ENCODE data around the gene TOP1.

Gene TOP1

DNA sequence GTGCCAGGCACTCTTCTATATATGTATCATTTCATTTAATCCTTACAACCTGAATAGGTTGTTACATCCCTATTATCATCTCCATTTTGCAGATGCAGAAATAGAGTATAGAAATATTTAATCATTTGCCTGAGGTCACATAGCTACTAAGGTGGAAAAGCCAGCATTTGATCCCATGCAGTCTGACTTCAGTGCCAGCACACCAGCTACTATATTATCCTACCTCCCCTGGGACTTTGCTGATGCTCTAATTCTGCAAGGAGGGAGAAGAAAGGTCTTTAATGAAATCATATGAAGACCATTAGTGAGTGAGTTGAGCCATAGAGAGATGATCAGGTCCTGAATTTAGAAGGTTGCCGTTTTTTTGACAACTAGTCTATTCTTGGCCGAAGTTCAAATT lies 53.7 kb downstream of the TOP1 start:
- no peak for DNase-seq (ENCODE audit: low read depth)
- H3K4me3 ChIP-seq (ENCODE audit: control insufficient read depth, low read depth, low read length), result no peak overlapping the region
- TF ChIP-seq, protein P1, sequence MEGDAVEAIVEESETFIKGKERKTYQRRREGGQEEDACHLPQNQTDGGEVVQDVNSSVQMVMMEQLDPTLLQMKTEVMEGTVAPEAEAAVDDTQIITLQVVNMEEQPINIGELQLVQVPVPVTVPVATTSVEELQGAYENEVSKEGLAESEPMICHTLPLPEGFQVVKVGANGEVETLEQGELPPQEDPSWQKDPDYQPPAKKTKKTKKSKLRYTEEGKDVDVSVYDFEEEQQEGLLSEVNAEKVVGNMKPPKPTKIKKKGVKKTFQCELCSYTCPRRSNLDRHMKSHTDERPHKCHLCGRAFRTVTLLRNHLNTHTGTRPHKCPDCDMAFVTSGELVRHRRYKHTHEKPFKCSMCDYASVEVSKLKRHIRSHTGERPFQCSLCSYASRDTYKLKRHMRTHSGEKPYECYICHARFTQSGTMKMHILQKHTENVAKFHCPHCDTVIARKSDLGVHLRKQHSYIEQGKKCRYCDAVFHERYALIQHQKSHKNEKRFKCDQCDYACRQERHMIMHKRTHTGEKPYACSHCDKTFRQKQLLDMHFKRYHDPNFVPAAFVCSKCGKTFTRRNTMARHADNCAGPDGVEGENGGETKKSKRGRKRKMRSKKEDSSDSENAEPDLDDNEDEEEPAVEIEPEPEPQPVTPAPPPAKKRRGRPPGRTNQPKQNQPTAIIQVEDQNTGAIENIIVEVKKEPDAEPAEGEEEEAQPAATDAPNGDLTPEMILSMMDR (IDR thresholded peaks at IDR 0.05; ENCODE audit: control insufficient read depth, insufficient read depth, low read depth, low read length, missing control alignments), result no peak

DNA sequence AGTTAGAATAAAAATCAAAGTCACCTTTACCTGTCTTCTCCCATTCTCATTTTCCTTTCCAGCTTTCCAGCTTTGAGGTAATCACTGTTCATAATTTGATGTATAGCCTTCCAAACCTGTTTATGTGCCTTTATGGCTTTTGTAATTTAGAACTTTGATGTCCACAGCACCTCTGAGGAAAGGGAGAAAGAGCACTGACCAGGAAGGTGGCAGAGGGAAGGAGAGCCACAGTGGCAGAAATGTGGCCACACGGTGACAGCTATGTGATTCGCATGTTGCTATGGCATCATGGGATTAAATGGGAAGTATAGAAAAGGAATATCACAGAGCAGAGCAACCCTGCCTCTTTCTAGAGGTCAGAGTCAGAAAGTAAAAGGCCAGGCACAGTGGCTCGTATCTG lies 57.0 kb downstream of the TOP1 start:
- no peak overlapping the region for H3K4me3 ChIP-seq (ENCODE audit: control insufficient read depth, low read depth, low read length)
- no peak for DNase-seq (ENCODE audit: low read depth)
- TF ChIP-seq, protein P1 (IDR thresholded peaks at IDR 0.05; ENCODE audit: control insufficient read depth, insufficient read depth, low read depth, low read length, missing control alignments), result no peak

DNA sequence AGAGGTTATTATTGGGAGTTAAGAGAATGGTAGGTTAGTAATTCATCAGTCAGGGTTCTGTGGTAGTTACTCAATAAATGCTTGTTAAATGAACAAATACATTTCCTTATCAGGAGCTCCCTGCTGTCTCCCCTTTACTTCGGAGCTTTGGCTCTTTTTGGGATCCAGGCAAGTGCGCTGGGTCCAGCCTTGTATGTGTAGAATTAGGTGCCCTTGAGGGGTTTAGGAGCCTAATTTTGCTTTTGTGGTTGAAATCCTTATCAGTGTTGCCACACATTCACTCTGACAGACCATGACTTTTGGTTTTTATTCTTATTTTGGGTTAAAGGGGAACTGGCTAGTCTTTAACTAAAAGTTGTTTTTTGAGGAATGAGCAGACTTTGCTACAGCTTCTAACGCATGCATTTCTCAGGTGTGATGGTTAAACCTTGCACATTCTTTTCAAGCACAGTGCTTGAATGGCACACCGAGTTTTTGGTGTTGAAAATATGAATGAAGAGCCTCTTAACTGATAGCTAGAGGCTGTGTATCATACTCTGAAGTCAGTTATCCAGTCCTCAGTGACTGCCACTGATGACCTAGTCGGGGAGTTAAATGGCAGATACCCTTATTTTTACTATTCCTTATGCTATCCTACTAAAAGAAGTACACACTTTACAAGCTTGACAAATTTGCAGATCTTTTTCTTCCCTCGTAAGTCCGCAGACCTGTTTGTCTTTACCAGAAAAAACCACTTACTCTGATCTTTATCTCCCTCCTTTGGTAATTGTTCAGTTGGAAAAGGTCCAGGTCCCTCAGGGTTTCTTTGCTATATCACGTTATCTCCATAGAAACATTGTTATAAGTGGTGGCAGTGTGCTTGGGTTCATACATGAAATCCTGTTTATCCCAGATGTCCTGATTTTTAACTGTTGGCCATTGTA lies 58.0 kb downstream of the TOP1 start:
- H3K4me3 ChIP-seq (ENCODE audit: control insufficient read depth, low read depth, low read length), result no peak overlapping the region
- TF ChIP-seq, protein P1 (IDR thresholded peaks at IDR 0.05; ENCODE audit: control insufficient read depth, insufficient read depth, low read depth, low read length, missing control alignments), result no peak
- DNase-seq (ENCODE audit: low read depth), result no peak

DNA sequence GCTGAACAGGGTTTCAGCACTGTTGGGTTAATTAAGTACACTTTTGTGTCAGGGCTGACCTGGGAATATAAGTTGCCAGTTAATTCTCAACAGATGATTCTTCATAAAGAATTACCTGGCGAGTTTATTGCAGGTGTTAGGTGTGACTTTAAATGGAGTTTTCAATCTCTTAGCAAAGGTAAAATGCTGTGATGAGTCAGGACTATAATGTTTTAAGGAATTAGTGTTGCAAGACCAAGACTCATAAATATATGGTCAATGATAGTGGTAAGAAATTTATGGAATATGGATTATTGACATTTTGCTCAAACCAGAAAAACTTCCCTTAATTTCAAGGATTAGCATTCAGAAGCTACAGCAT lies 58.7 kb downstream of the TOP1 start:
- TF ChIP-seq, protein P1 (IDR thresholded peaks at IDR 0.05; ENCODE audit: control insufficient read depth, insufficient read depth, low read depth, low read length, missing control alignments), result no peak
- DNase-seq (ENCODE audit: low read depth), result no peak
- H3K4me3 ChIP-seq (ENCODE audit: control insufficient read depth, low read depth, low read length), result no peak overlapping the region

DNA sequence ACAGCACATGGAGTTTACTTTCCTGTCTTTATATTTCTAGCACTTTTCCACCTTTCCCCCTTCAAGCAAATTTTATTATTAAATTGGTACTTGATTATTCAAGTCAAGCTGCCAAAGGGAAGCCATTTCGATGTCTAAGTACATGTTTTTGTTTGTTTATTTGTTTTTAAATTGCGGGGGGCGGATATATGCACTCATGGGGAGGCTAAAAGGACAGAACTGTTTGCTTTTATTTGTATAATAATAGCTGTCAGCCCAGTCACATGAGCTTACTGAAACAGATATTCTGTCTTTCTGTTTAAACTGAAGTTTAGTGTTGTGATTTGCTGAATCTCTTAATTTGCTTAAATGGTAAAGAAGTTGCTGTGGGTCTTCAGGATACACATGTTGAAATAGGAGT lies 59.2 kb downstream of the TOP1 start:
- no peak overlapping the region for H3K4me3 ChIP-seq (ENCODE audit: control insufficient read depth, low read depth, low read length)
- DNase-seq (ENCODE audit: low read depth), result no peak
- TF ChIP-seq, protein P1 (IDR thresholded peaks at IDR 0.05; ENCODE audit: control insufficient read depth, insufficient read depth, low read depth, low read length, missing control alignments), result no peak

DNA sequence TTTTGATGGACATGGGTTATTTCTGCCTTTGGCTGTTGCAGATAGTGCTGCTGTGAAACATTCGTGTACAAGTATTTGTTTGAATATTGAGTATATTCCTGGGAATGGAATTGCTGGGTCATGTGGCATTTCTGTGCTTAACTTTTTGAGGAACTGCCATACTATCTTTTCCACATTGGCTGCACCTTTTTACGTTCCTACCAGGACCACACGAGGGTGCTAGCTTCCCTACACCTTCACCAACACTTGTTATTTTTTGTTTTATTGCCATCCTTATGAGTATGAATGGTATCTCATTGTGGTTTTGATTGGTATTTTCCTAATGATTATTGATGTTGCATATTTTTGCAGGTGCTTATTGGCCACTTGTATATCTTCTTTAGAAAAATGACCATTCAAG lies 60.9 kb downstream of the TOP1 start:
- no peak for DNase-seq (ENCODE audit: low read depth)
- H3K4me3 ChIP-seq (ENCODE audit: control insufficient read depth, low read depth, low read length), result no peak overlapping the region
- TF ChIP-seq, protein P1 (IDR thresholded peaks at IDR 0.05; ENCODE audit: control insufficient read depth, insufficient read depth, low read depth, low read length, missing control alignments), result no peak
